Measurements from ENCODE around the gene C14orf132. TPM values are rescaled to one million over a fixed set of nuclear protein-coding genes. Genes with fewer than 3 reads are reported as not detected.
"Not testable (repeated sequence)": the region's sequence is repeated elsewhere in the genome, so short reads cannot be mapped to it uniquely, and the experiment has no call there.

C14orf132 gene
- total and polyA plus RNA-seq, 9 donors: 13.6 to 26.6 (median 18.5) TPM

- H3K36me3 ChIP-seq (ENCODE audit: control insufficient read depth, insufficient read depth, low read length): no peaks in the 10 kb centered on the region
- H3K27ac ChIP-seq (ENCODE audit: low read length): no peak overlapping the region
- 64% methylated on average over 7 of the region's 19 CpGs for WGBS (ENCODE audit: insufficient coverage)
- H3K4me1 ChIP-seq (ENCODE audit: control insufficient read depth, insufficient read depth, low read length): peaks cover 3% of the 10 kb centered on the region
- H3K27me3 ChIP-seq (ENCODE audit: control insufficient read depth, insufficient read depth, low read length): no peaks in the 10 kb centered on the region
- DNase-seq: no peak
- no peaks in the 10 kb centered on the region for H3K9me3 ChIP-seq (replicated peaks; ENCODE audit: control insufficient read depth, low read depth, low read length)
- H3K4me3 ChIP-seq (ENCODE audit: low read length): no peak overlapping the region
Observed at GRCh38 chr14:96067985-96068930, 29.1 kb downstream of the C14orf132 start.

GRCh38 chr14:96069421-96069820 is 30.3 kb downstream of the C14orf132 start:
- Histone ChIP-seq H3K27me3 (ENCODE audit: control insufficient read depth, insufficient read depth, low read length) (no peaks in the 10 kb centered on the region), H3K27ac (ENCODE audit: low read length) (no peak overlapping the region), H3K4me3 (ENCODE audit: low read length) (no peak overlapping the region), H3K4me1 (ENCODE audit: control insufficient read depth, insufficient read depth, low read length) (peaks cover 3% of the 10 kb centered on the region), H3K9me3 (replicated peaks; ENCODE audit: control insufficient read depth, low read depth, low read length) (no peaks in the 10 kb centered on the region), H3K36me3 (ENCODE audit: control insufficient read depth, insufficient read depth, low read length) (no peaks in the 10 kb centered on the region)
- WGBS (ENCODE audit: insufficient coverage): 29% methylated on average over 1 of the region's 1 CpG
- no peak for DNase-seq

DNA sequence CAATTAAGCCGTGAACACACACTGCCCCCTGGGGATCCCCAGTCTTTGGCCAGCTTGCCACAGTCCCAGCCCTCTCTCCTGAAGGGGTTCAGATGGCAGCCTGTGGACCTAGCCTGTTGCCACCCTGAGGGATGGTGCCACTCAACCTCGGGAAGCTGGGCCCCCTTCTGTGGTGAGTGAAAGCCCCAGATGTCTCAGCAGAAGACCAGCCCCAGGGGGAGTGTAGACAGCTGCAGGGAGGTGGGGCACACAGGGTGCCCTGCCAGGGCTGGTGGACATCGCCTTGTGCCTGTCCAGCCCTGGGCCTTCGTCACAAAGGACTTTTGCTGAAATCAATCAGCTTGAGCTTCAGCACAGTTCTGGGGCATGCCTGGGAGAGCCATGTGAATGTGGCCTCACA is 32.4 kb downstream of the C14orf132 start:
- H3K9me3 ChIP-seq (replicated peaks; ENCODE audit: control insufficient read depth, low read depth, low read length): no peaks in the 10 kb centered on the region
- H3K27me3 ChIP-seq (ENCODE audit: control insufficient read depth, insufficient read depth, low read length): no peaks in the 10 kb centered on the region
- H3K36me3 ChIP-seq (ENCODE audit: control insufficient read depth, insufficient read depth, low read length): no peaks in the 10 kb centered on the region
- H3K27ac ChIP-seq (ENCODE audit: low read length): no peak overlapping the region
- peaks cover 3% of the 10 kb centered on the region for H3K4me1 ChIP-seq (ENCODE audit: control insufficient read depth, insufficient read depth, low read length)
- no peak overlapping the region for H3K4me3 ChIP-seq (ENCODE audit: low read length)
- no peak for DNase-seq
- WGBS (ENCODE audit: insufficient coverage): 65% methylated on average over 2 of the region's 4 CpGs

GRCh38 chr14:96072076-96072475 is 32.9 kb downstream of the C14orf132 start:
- no peak for DNase-seq
- Histone ChIP-seq H3K27ac (ENCODE audit: low read length) (no peak overlapping the region), H3K27me3 (ENCODE audit: control insufficient read depth, insufficient read depth, low read length) (no peaks in the 10 kb centered on the region), H3K4me3 (ENCODE audit: low read length) (no peak overlapping the region), H3K9me3 (replicated peaks; ENCODE audit: control insufficient read depth, low read depth, low read length) (no peaks in the 10 kb centered on the region), H3K36me3 (ENCODE audit: control insufficient read depth, insufficient read depth, low read length) (no peaks in the 10 kb centered on the region), H3K4me1 (ENCODE audit: control insufficient read depth, insufficient read depth, low read length) (peaks cover 3% of the 10 kb centered on the region)
- WGBS (ENCODE audit: insufficient coverage): 97% methylated on average over 8 of the region's 10 CpGs

GRCh38 chr14:96072746-96073145 is 33.6 kb downstream of the C14orf132 start:
- no peak overlapping the region for H3K27ac ChIP-seq (ENCODE audit: low read length)
- no peak overlapping the region for H3K4me3 ChIP-seq (ENCODE audit: low read length)
- WGBS (ENCODE audit: insufficient coverage): 100% methylated on average over 3 of the region's 6 CpGs
- no peaks in the 10 kb centered on the region for H3K9me3 ChIP-seq (replicated peaks; ENCODE audit: control insufficient read depth, low read depth, low read length)
- H3K36me3 ChIP-seq (ENCODE audit: control insufficient read depth, insufficient read depth, low read length): no peaks in the 10 kb centered on the region
- DNase-seq: no peak
- no peaks in the 10 kb centered on the region for H3K27me3 ChIP-seq (ENCODE audit: control insufficient read depth, insufficient read depth, low read length)
- peaks cover 3% of the 10 kb centered on the region for H3K4me1 ChIP-seq (ENCODE audit: control insufficient read depth, insufficient read depth, low read length)

DNA sequence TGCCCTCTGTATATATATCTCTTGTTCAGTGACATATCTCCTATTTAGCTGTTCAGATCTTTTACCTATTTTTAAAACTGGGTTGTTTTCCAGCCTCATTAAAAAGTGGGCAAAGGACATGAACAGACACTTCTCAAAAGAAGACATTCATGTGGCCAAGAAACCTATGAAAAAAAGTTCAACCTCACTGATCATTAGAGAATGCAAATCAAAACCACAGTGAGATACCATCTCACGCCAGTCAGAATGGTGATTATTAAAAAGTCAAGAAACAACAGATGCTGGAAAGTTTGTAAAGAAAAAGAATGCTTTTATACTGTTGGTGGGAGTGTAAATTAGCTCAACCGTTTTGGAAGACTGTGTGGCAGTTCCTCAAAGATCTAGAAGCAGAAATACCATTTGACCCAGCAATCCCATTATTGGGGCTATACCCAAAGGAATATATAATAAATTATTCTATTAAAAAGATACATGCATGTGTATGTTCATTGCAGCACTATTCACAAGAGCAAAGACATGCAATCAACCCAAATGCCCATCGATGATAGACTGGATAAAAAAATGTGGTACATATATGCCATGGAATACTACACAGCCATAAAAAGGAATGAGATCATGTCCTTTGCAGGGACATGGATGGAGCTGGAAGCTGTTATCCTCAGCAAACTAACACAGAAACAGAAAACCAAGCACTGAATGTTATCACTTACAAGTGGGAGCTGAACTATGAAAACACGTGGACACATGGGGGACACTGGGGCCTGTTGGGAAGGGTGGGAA is 34.3 kb downstream of the C14orf132 start:
- not testable (repeated sequence) for H3K36me3 ChIP-seq (ENCODE audit: control insufficient read depth, insufficient read depth, low read length); DNase-seq; H3K27ac ChIP-seq (ENCODE audit: low read length); H3K4me3 ChIP-seq (ENCODE audit: low read length); H3K27me3 ChIP-seq (ENCODE audit: control insufficient read depth, insufficient read depth, low read length); H3K9me3 ChIP-seq (replicated peaks; ENCODE audit: control insufficient read depth, low read depth, low read length); H3K4me1 ChIP-seq (ENCODE audit: control insufficient read depth, insufficient read depth, low read length)
- no CpG with 5 or more reads among the region's 4 CpGs for WGBS (ENCODE audit: insufficient coverage)

GRCh38 chr14:96077983-96078624 is 38.9 kb downstream of the C14orf132 start:
- no peak for DNase-seq
- 61% methylated on average over 8 of the region's 11 CpGs for WGBS (ENCODE audit: insufficient coverage)

DNA sequence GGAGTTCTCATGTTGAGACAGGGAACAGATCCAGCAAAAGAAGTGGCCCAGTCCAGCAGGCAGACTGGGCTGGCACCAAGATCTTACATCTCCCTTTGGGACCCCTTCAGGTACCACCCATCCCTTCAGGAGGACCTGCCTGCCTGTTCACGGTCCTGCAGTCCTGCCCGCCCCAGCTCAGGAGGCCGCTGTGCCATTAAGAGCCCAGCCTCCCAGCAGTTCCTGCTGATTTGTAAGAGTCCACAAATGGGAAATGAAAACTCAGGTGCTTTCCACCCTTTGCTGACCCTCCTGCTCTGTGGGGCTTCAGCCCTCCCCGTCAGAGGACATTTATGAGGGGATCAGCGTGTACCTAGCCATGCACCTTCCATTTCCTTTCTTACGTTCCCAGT is 39.5 kb downstream of the C14orf132 start:
- 81% methylated on average over 3 of the region's 6 CpGs for WGBS (ENCODE audit: insufficient coverage)
- Histone ChIP-seq H3K4me1 (ENCODE audit: control insufficient read depth, insufficient read depth, low read length) (no peaks in the 10 kb centered on the region), H3K4me3 (ENCODE audit: low read length) (no peak overlapping the region), H3K36me3 (ENCODE audit: control insufficient read depth, insufficient read depth, low read length) (no peaks in the 10 kb centered on the region), H3K27me3 (ENCODE audit: control insufficient read depth, insufficient read depth, low read length) (no peaks in the 10 kb centered on the region), H3K27ac (ENCODE audit: low read length) (no peak overlapping the region), H3K9me3 (replicated peaks; ENCODE audit: control insufficient read depth, low read depth, low read length) (no peaks in the 10 kb centered on the region)
- DNase-seq: no peak

More at GRCh38 chr14:96077983-96078624, 38.9 kb downstream of the C14orf132 start:
- no peaks in the 10 kb centered on the region for H3K9me3 ChIP-seq (replicated peaks; ENCODE audit: control insufficient read depth, low read depth, low read length)
- no peak overlapping the region for H3K4me3 ChIP-seq (ENCODE audit: low read length)
- H3K4me1 ChIP-seq (ENCODE audit: control insufficient read depth, insufficient read depth, low read length): no peaks in the 10 kb centered on the region
- H3K27me3 ChIP-seq (ENCODE audit: control insufficient read depth, insufficient read depth, low read length): no peaks in the 10 kb centered on the region
- H3K27ac ChIP-seq (ENCODE audit: low read length): no peak overlapping the region
- H3K36me3 ChIP-seq (ENCODE audit: control insufficient read depth, insufficient read depth, low read length): no peaks in the 10 kb centered on the region

DNA sequence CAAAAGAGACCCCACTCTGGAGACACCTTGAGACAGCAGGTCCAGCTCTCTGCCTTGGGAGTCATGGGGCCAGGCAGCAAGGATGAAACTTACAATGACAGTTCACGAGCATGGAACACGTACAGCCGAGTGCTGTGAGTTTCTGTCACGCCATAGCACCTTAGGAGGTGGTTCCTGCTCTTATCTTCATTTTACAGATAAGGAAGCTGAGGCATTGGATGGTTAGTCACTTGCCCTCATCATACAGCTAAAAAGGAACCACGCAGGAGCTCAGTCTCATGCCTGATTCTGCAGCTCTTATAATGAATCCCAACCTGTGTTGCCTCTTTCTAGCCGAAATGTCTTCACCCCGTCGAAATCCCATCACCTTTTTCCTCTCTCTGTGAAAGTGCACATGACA is 39.9 kb downstream of the C14orf132 start:
- WGBS (ENCODE audit: insufficient coverage): 76% methylated on average over 4 of the region's 8 CpGs
- no peak overlapping the region for H3K4me3 ChIP-seq (ENCODE audit: low read length)
- no peak for DNase-seq

DNA sequence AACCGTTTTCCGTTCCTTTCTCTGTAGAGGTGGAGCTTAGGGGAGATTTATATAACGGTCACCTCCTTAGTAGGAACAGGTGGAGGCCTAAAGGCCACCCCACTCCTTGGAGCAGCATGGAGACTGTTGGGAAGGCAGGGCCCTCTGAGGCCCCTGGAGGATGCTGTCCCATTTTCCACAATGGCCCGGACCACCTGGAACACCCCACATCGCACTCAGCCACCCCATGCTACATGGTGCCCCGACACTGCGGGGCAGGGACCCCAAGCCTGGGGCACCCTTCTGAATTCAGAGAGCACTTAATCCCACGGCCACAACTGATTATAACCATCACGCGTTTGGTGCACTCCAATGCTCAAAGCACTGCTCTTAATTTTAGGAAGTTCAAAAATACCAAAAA is 41.4 kb downstream of the C14orf132 start:
- no peak overlapping the region for H3K4me3 ChIP-seq (ENCODE audit: low read length)
- DNase-seq: no peak

More for the DNA sequence above, 39.9 kb downstream of the C14orf132 start:
- Histone ChIP-seq H3K4me1 (ENCODE audit: control insufficient read depth, insufficient read depth, low read length) (no peaks in the 10 kb centered on the region), H3K27me3 (ENCODE audit: control insufficient read depth, insufficient read depth, low read length) (no peaks in the 10 kb centered on the region), H3K27ac (ENCODE audit: low read length) (no peak overlapping the region), H3K36me3 (ENCODE audit: control insufficient read depth, insufficient read depth, low read length) (no peaks in the 10 kb centered on the region), H3K9me3 (replicated peaks; ENCODE audit: control insufficient read depth, low read depth, low read length) (no peaks in the 10 kb centered on the region)

More for the DNA sequence above, 41.4 kb downstream of the C14orf132 start:
- WGBS (ENCODE audit: insufficient coverage): 87% methylated on average over 7 of the region's 10 CpGs
- Histone ChIP-seq H3K9me3 (replicated peaks; ENCODE audit: control insufficient read depth, low read depth, low read length) (no peaks in the 10 kb centered on the region), H3K27ac (ENCODE audit: low read length) (no peak overlapping the region), H3K36me3 (ENCODE audit: control insufficient read depth, insufficient read depth, low read length) (no peaks in the 10 kb centered on the region), H3K4me1 (ENCODE audit: control insufficient read depth, insufficient read depth, low read length) (peaks cover 5% of the 10 kb centered on the region), H3K27me3 (ENCODE audit: control insufficient read depth, insufficient read depth, low read length) (no peaks in the 10 kb centered on the region)

All from muscle of leg (tissue), 11 donors.